Stimulated activated CD8-positive, alpha-beta memory T cell treated with anti-CD3 and anti-CD28 coated beads, Interleukin-4, amount 100 ng/mL, for 48 hours (primary cell): ENCODE results near the gene AVPR2.

Experiments
- DNase-seq: peaks from one replicate; pipeline ENCODE4 v3.0.0-alpha.2; 2020

The AVPR2 gene

GRCh38 chrX:153934762-153935325 is 30.4 kb downstream of the AVPR2 start, which contains the start of gene NAA10:
TSS of gene NAA10 (minus strand) at chrX:153935037. CDS start at chrX:153934904, 133 bp downstream.
- DNase-seq: peak; percentile 65

GRCh38 chrX:153935326-153935851 is 30.9 kb downstream of the AVPR2 start:
- DNase-seq: no peak

- no peak for DNase-seq
Measured at GRCh38 chrX:153937056-153937455, 32.6 kb downstream of the AVPR2 start.

- DNase-seq: no peak
Measured at GRCh38 chrX:153938226-153938786, 33.8 kb downstream of the AVPR2 start.

GRCh38 chrX:153939573-153939972 is 35.1 kb downstream of the AVPR2 start:
- DNase-seq: no peak

- no peak for DNase-seq
Measured at GRCh38 chrX:153941336-153942252, 37.1 kb downstream of the AVPR2 start.

GRCh38 chrX:153944140-153944799 is 39.8 kb downstream of the AVPR2 start, which contains the start of gene RENBP:
TSS of gene RENBP (minus strand) at chrX:153944643. CDS start at chrX:153944610, 33 bp downstream.
- DNase-seq: peak; percentile 57

GRCh38 chrX:153944800-153945150 is 40.3 kb downstream of the AVPR2 start:
- DNase-seq: no peak

GRCh38 chrX:153945956-153946943 is 41.8 kb downstream of the AVPR2 start:
- DNase-seq: no peak

- DNase-seq: peak; percentile 82
Measured at GRCh38 chrX:153947009-153947769, 42.7 kb downstream of the AVPR2 start.

- no peak for DNase-seq
Measured at GRCh38 chrX:153948002-153948466, 43.6 kb downstream of the AVPR2 start.

GRCh38 chrX:153948847-153949805 is 44.7 kb downstream of the AVPR2 start:
- no peak for DNase-seq

GRCh38 chrX:153950127-153950526 is 45.7 kb downstream of the AVPR2 start:
- DNase-seq: no peak

GRCh38 chrX:153951683-153952372 is 47.4 kb downstream of the AVPR2 start:
- DNase-seq: no peak

- no peak for DNase-seq
Measured at GRCh38 chrX:153952373-153953026, 48.0 kb downstream of the AVPR2 start.

- DNase-seq: peak; percentile 89
Measured at GRCh38 chrX:153953342-153953830, 48.9 kb downstream of the AVPR2 start.

- DNase-seq: no peak
Measured at GRCh38 chrX:153953892-153954557, 49.6 kb downstream of the AVPR2 start.
